Right renal pelvis (tissue), 4 donors: Measurements from ENCODE around the gene SV2B. TPM values are rescaled to one million over a fixed set of nuclear protein-coding genes. Genes with fewer than 3 reads are reported as not detected.

Source experiments
- DNase-seq, 4 donors: peaks; one replicate each; pipeline ENCODE4 v3.0.0-alpha.2; 2013; ENCODE audit warnings: low read depth in 4 of 4, low spot score in 3 of 4, missing footprints in 1 of 4
- polyA plus RNA-seq, 4 donors: library from polyadenylated mRNA; unstranded; fragments of 120-200 nt; gene quantifications; one replicate each; pipeline ENCODE4 v1.2.1, GENCODE V29; 2013; ENCODE audit not compliant: insufficient read length in 4 of 4

The SV2B gene
- polyA plus RNA-seq, 4 donors = 0.75 to 1.1 (median 0.83) TPM

- DNase-seq = no peak
These were observed 159.0 kb downstream of the SV2B start for GRCh38 chr15:91259077-91259476.

DNA sequence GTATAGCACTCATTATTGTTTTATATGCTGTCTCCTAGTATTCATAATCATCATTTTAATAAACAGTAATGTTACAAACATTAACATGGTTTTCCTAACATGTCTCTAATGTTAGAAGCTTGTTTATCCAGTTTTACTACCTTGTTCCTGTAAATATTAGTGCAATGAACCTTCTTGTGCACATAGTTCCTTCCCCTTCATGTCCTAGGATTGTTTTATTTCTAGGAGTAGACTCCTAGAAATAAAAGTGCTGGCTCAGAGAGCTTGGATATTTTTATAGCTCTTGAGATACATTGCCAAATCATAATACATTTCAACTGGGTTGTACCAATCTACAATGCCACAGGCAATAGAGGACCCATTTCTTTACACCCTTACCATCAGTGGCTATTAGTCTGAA lies 161.3 kb downstream of the SV2B start:
- no peak for DNase-seq

DNA sequence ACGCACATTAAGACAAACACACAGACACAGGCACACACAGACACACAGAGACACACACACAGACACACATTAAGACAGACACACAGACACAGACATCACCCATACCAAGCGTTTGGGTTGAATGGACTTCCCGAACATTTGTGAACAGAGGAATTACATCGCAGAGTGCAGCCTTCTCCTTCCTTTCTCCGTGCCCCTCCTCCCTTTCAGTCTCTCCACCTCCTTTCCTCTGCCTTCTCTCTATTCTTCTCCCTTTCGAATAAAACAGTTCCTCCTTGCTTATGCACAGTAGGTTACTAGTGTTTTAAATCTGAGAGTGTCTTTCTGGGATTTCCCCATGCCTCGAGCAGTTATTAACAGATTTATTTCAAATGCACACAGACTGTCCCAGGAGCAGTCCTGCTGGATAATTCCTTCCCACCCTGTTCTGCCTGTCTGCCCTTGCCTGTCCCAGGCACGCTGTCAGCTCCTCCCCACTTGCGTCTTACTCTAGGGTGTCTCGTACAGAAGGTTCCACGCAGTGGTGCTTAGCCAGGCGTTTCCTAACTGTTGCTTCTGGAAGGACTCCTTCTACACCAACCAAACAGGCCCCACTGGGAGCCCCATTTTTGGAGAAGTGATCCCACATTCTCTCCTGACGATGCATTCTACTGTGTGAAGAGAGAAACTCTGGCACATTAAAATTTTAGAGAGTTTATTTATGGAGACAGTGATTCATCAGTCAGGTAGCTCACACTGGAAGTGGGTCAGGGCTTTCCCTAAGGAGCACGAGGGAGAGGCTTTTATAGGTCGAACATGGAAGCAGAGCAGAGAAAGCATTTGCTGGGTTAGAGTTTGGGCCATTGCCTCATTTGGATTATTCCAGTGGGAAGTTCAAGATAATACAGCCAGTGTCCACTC lies 163.8 kb downstream of the SV2B start:
- no peak for DNase-seq

DNA sequence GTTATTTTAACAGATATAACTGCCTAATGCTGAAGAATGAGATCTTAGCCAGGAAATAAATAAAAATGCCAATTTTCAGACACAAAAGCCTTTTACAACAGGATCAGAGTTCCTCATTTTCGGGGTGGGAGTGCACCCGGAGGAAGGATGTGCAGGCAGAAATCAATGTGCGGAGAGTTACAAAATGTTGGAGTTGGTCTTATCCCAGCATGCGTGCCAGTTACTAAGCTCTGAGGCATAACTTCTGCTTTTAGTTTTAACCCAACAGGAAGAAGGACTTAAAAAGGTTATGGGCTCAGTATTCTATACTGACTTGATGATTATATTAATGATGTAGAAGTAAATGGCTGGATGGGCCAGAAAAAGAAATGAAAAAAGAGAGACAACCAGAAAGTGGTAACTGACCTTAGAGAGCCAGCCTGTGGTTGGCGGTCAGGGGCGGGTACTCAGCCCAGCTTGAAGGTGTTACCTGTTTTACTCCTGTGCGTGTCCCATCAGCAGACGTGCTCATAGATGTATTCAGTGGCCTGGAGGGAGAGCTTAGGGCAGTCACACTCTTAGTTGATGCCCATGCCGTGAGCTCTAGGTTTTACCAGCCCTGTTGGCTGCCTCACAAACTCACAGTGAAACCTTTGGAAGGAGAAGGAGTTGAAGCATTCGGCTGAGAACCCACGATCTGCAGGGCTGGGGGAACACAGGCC lies 164.7 kb downstream of the SV2B start:
- DNase-seq = no peak

DNA sequence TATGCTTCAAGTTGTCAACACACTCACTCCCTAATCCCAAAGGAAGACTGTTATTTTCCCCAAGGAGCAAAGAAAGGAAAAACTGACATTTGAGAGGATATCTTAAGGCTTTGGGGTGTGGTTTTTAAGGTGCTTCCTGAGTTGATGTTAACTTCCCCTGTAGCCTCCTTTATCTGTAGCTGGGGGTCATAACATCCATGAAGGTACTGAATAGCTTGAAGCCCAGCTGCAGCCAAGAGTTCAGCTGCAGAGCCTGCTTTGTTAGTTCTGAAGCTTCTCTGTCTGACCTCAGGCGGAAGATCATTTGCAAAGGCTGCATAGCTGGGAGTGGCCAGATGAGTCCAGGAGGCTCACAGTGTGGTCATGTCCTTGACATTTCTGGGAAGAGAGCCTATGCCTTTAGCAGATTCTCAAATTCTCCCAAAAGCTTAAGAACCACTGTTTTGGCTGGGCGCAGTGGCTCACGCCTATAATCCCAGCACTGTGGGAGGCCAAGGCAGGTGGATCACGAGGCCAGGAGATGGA lies 165.4 kb downstream of the SV2B start:
- no peak for DNase-seq

DNA sequence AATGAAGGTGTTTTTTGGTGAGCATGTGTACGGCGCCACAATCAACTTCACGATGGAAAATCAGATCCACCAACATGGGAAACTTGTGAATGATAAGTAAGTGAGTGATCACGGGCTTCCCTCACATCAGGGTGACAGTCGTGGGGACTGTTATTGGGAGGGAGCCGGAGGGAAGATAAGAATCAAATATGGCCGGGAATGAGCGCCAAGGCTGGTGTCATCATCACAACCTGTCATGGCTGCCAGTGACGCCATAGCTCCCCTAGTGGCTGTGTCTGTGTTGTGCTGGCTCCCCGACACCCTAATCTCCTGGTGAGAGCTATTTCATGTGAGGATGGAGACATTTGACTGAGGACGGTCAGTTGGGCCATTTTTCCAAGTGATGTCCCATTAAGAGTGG lies 168.5 kb downstream of the SV2B start:
- DNase-seq = no peak

- DNase-seq = no peak
These were observed 170.7 kb downstream of the SV2B start for GRCh38 chr15:91270747-91271146.

GRCh38 chr15:91271565-91272153 lies 171.6 kb downstream of the SV2B start:
- DNase-seq = peak; percentile 58 to 65 (median 61)

GRCh38 chr15:91275844-91276243 lies 175.8 kb downstream of the SV2B start:
- no peak for DNase-seq

- DNase-seq = no peak
These were observed 178.9 kb downstream of the SV2B start for GRCh38 chr15:91278951-91279350.

DNA sequence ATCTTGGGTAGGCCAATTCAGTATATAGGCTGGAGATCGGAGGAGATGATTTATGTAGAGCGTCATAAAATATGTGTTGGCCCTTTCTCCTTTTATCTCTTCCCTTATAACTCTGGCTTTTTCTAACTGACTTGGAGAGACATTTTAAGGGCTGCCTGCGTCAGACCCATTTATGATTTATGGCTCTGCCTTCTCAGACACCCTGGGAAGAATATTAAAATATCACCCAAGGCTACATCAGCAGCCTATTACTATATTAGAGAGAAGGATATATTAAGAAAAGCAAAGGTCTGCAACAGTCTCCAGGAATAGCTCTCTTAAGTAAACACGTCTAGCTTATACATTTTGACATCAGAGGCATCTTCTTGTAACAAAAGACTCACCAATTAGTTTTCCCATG lies 179.4 kb downstream of the SV2B start:
- no peak for DNase-seq

DNA sequence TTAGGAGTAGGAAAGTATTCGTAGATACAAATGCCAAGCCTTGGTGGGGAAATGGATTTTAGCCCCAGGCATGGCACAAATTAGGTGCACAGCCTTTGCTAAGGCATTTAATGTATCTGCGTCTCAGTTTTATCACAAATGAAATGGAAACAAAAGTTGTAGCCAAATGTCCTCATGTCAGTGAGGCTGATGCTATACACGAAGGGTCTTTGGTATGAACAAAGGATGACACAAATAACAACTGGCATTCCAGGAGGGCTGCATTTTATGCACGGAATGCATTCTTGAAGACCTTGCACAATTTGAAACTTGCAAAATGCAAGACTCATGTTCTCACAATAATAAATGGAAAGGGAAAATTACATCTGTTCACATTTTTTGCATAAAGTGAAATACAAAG lies 181.9 kb downstream of the SV2B start:
- DNase-seq = no peak

DNA sequence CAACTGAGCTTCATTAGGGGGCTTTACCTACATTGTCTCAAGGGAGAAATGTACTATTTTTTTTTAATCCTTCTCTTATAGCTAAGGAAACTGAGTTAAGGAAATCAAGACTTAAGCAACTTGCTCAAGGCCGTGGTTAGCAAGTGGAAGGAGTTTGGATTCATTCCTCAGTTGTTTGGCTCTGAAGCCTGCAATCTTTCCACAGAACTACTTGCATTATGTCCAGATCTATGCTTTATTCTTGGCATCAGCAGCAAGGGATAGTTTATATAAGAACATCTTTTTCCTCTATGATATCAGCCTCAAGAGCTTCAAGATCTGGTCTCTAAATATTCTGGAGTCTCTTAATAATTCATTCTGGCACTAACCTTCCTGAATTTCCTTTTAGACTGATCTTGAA lies 182.4 kb downstream of the SV2B start:
- no peak for DNase-seq

DNA sequence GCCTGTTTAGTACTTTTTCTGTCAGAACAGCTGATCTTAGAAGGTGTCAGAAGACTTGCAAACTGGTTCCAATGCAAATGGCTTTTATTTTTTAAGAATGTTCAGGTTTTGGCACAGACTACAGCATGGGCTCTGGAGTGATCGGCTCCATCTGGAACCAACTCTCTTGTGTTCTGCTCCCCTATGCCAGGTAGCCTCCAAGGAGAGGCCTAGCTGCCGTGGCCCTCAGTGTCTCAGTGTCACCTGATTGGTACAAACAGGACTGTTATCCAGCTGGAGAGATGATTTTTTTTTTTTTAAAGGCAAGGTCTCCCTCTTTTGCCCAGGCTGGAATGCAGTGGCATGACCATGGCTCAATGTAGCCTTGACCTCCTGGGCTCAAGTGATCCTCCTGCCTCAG lies 183.1 kb downstream of the SV2B start:
- DNase-seq = no peak

DNA sequence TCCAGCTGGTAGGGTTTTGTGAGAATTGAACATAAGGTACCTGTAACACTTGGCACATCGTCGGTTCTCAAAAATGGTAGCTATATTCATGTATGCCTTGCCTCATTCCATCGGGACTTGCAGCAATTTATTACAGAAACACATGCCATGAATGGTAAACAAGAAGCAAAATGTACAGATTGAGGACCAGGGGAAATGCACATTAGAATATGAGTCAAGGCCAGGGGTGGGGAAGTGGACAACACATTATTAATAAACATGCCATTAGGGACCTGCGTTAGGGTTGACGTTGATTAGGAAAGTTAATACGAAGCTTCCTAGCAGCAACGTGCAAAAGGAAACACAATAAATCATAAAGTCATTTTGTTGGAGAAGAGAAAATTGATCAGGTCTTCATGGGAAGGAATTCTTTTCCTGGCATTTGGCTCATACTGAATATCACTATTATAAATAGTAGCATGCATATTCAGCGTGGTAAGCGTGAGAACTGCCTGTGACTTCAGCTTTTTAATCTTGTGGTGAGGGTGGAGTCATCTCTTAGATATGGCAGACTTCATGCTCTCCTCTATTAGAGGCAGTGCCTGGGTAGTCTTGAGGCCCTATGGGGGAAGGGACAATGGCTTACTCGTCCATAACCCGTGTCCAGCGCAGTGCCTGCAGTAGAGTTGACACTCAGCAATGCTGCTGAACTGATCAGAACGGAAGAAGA lies 184.9 kb downstream of the SV2B start:
- DNase-seq = no peak

DNA sequence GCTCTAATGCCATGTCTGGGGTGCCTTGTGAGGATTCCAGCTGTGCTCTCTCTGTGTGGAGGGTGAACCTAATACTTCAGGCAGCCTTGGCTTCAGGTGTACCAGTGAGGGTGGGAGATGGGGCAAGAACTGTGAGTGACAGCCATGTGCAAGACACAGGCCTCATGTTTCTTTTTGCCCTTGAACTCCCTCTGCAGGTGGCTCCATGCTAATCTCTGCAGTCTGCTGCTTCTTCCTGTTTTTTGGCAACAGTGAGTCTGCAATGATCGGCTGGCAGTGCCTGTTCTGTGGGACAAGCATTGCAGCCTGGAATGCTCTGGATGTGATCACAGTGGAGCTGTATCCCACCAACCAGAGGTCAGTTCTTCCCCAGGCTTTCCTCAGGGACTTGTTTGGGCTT lies 189.3 kb downstream of the SV2B start:
- DNase-seq = no peak

DNA sequence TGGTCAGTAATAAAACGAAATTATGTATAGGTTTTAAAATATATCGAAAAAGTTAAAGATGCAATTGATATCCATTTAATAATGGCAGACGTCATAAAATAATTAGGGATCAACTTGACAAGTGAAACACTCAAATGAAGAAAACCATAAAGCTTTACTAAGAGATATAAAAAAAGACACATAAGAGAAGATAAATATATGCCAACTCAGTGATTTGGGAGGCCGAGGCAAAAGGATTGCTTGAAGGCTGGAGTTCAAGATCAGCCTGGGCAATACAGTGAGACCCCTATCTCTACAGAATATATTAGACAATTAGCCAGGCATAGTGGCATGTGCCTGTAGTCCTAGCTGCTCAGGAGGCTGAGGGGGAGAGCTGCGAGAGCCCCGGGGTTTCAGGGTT lies 190.5 kb downstream of the SV2B start:
- DNase-seq = no peak

GRCh38 chr15:91291673-91292072 lies 191.6 kb downstream of the SV2B start:
- no peak for DNase-seq

DNA sequence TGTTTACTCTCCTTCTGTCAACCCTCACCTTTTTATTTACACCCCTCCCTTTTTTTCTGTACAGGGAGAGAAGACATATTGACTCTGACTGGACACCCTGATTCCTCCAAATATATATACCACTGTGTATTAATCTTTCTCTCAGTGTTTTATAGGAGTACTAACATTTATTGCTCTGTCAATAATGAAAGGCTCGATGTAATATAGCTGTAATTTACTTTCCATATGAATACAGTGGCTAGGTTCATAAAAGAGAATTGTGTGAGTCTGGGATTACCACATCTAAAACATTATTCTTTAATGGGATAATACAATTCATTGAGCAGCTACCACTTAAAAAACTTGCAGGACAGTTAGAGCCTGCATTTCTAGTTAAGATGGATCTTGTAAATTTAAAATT lies 194.3 kb downstream of the SV2B start:
- DNase-seq = no peak

DNA sequence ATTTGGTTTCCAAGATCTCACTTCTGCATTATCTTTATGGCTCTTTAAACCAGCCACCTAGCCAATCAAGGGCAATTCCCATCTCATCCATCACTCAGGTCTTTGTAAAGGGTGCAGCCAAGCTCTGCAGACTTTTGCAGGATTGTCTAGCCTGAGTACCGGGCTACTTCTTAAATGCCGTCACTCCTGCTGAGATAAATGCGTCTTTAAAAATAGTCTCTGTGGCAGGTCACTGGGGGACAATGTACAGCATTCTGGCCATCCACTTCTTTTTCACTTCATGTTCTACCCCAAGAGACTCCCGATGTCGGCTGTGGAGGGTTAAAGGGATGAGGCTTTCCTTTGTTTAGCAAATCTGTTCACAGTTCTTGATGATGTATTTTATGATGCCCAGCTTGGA lies 194.7 kb downstream of the SV2B start:
- no peak for DNase-seq

DNA sequence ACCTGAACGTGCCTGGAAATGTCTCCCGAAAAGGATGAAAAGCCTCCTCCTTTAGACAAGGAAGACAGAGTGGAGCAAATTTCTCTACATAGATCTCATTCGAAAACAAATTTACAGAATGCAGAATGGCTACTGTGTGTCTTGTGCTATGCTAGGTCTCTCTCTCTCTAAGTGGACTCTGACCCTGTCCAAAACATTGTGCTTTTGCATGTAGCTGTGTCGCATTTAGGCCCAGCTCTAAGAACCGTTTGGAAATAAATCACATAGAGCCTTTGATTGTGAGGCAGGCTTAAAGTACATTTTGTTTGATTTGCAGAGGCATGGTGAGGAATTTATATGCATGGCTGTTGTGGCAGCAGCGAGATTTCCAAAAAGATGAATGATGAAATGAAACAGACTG lies 198.0 kb downstream of the SV2B start:
- DNase-seq = no peak
